Ectodermal cell (in vitro differentiated cells): ENCODE results near the gene KRT28.

Experiments used
- H3K27ac ChIP-seq: 2 replicates; pipeline ENCODE4 v1.7.0; 2013; ENCODE audit warnings: mild to moderate bottlenecking, low read depth, low read length; ENCODE audit not compliant: insufficient read depth, poor library complexity, severe bottlenecking
- H3K27me3 ChIP-seq: 2 replicates; pipeline ENCODE4 v1.7.0; 2013; ENCODE audit warnings: mild to moderate bottlenecking, low read length; ENCODE audit not compliant: insufficient read depth, control insufficient read depth, poor library complexity, severe bottlenecking
- H3K36me3 ChIP-seq: one replicate; pipeline ENCODE4 v1.7.0; 2013; ENCODE audit warnings: low read length; ENCODE audit not compliant: control insufficient read depth, insufficient read depth
- H3K4me1 ChIP-seq: one replicate; pipeline ENCODE4 v1.7.0; 2013; ENCODE audit warnings: low read length; ENCODE audit not compliant: control insufficient read depth, insufficient read depth
- H3K4me3 ChIP-seq: 2 replicates; pipeline ENCODE4 v1.7.0; 2013; ENCODE audit warnings: low read depth, low read length, control low read depth; ENCODE audit not compliant: insufficient read depth
- H3K9me3 ChIP-seq: 2 replicates; pipeline ENCODE4 v1.7.0; 2013; ENCODE audit warnings: mild to moderate bottlenecking, low read length, moderate library complexity; ENCODE audit not compliant: control insufficient read depth
- WGBS, 2 experiments: methylation state at CpG; one replicate each; pipeline ENCODE4 v1.1.7; 2013; ENCODE audit warnings: missing lambda C conversion rate in 2 of 2; 5-methylcytosine and 5-hydroxymethylcytosine counted together

KRT28 gene

GRCh38 chr17:40806131-40806530, 6.4 kb upstream of the KRT28 start:
- Histone ChIP-seq H3K9me3 (no peaks in the 10 kb centered on the region), H3K4me1 (no peaks in the 10 kb centered on the region), H3K27ac (no peak overlapping the region), H3K36me3 (no peaks in the 10 kb centered on the region), H3K4me3 (no peak overlapping the region), H3K27me3 (peaks cover 83% of the 10 kb centered on the region)
- 75 to 76% methylated on average over 3 of the region's 3 CpGs for WGBS, 2 experiments

GRCh38 chr17:40803617-40804082, 3.9 kb upstream of the KRT28 start:
- no peaks in the 10 kb centered on the region for H3K36me3 ChIP-seq
- H3K27ac ChIP-seq = no peak overlapping the region
- peaks cover 78% of the 10 kb centered on the region for H3K27me3 ChIP-seq
- WGBS, 2 experiments = 17 to 21% methylated on average over 13 of the region's 13 CpGs
- H3K4me1 ChIP-seq = no peaks in the 10 kb centered on the region
- H3K9me3 ChIP-seq = no peaks in the 10 kb centered on the region
- H3K4me3 ChIP-seq = no peak overlapping the region

GRCh38 chr17:40801157-40801556, 1.4 kb upstream of the KRT28 start:
- 86% methylated on average over 2 of the region's 2 CpGs for WGBS, 2 experiments
- H3K27ac ChIP-seq = no peak overlapping the region
- H3K27me3 ChIP-seq = peaks cover 54% of the 10 kb centered on the region
- H3K9me3 ChIP-seq = no peaks in the 10 kb centered on the region
- no peaks in the 10 kb centered on the region for H3K4me1 ChIP-seq
- H3K36me3 ChIP-seq = no peaks in the 10 kb centered on the region
- H3K4me3 ChIP-seq = no peak overlapping the region

GRCh38 chr17:40800381-40800780, 622 bp upstream of the KRT28 start:
- H3K27me3 ChIP-seq = peaks cover 50% of the 10 kb centered on the region
- H3K9me3 ChIP-seq = no peaks in the 10 kb centered on the region
- H3K36me3 ChIP-seq = no peaks in the 10 kb centered on the region
- no peak overlapping the region for H3K4me3 ChIP-seq
- no peak overlapping the region for H3K27ac ChIP-seq
- H3K4me1 ChIP-seq = no peaks in the 10 kb centered on the region
- 83 to 84% methylated on average over 1 of the region's 1 CpG for WGBS, 2 experiments

GRCh38 chr17:40796846-40797245, 2.9 kb downstream of the KRT28 start:
- 92% methylated on average over 27 of the region's 27 CpGs for WGBS, 2 experiments
- Histone ChIP-seq H3K9me3 (no peaks in the 10 kb centered on the region), H3K36me3 (no peaks in the 10 kb centered on the region), H3K27me3 (peaks cover 30% of the 10 kb centered on the region), H3K4me3 (no peak overlapping the region), H3K4me1 (no peaks in the 10 kb centered on the region), H3K27ac (no peak overlapping the region)

GRCh38 chr17:40795019-40795667, 4.6 kb downstream of the KRT28 start:
- H3K27me3 ChIP-seq = peaks cover 13% of the 10 kb centered on the region
- H3K4me1 ChIP-seq = no peaks in the 10 kb centered on the region
- WGBS, 2 experiments = 92% methylated on average over 10 of the region's 10 CpGs
- no peaks in the 10 kb centered on the region for H3K9me3 ChIP-seq
- H3K27ac ChIP-seq = no peak overlapping the region
- H3K36me3 ChIP-seq = no peaks in the 10 kb centered on the region
- H3K4me3 ChIP-seq = no peak overlapping the region

GRCh38 chr17:40794466-40794865, 5.3 kb downstream of the KRT28 start:
- 97 to 98% methylated on average over 2 of the region's 2 CpGs for WGBS, 2 experiments
- peaks cover 7% of the 10 kb centered on the region for H3K27me3 ChIP-seq
- no peaks in the 10 kb centered on the region for H3K36me3 ChIP-seq
- H3K27ac ChIP-seq = no peak overlapping the region
- H3K4me3 ChIP-seq = no peak overlapping the region
- no peaks in the 10 kb centered on the region for H3K9me3 ChIP-seq
- H3K4me1 ChIP-seq = no peaks in the 10 kb centered on the region

- Histone ChIP-seq H3K4me3 (no peak overlapping the region), H3K27me3 (peaks cover 3% of the 10 kb centered on the region), H3K36me3 (no peaks in the 10 kb centered on the region), H3K9me3 (no peaks in the 10 kb centered on the region), H3K27ac (no peak overlapping the region), H3K4me1 (no peaks in the 10 kb centered on the region)
- WGBS, 2 experiments = 90% methylated on average over 10 of the region's 10 CpGs
These were observed 5.9 kb downstream of the KRT28 start for GRCh38 chr17:40793832-40794231.

GRCh38 chr17:40791787-40792436, 7.8 kb downstream of the KRT28 start:
- Histone ChIP-seq H3K27ac (no peak overlapping the region), H3K9me3 (no peaks in the 10 kb centered on the region), H3K4me3 (no peak overlapping the region), H3K4me1 (no peaks in the 10 kb centered on the region), H3K36me3 (no peaks in the 10 kb centered on the region), H3K27me3 (peaks cover 3% of the 10 kb centered on the region)
- WGBS, 2 experiments = 48 to 54% methylated on average over 5 of the region's 6 CpGs

GRCh38 chr17:40791111-40791510, 8.6 kb downstream of the KRT28 start:
- Histone ChIP-seq H3K9me3 (no peaks in the 10 kb centered on the region), H3K27ac (no peak overlapping the region), H3K27me3 (peaks cover 3% of the 10 kb centered on the region), H3K36me3 (no peaks in the 10 kb centered on the region), H3K4me1 (no peaks in the 10 kb centered on the region), H3K4me3 (no peak overlapping the region)
- 93 to 100% methylated on average over 1 of the region's 1 CpG for WGBS, 2 experiments
